ENCODE measurements around the gene KCNE1.

GRCh38 chr21:34543017-34543416, 31.0 kb upstream of the KCNE1 start:
- TF ChIP-seq CTCF (IDR thresholded peaks at IDR 0.05) (no peak), POLR2A (IDR thresholded peaks at IDR 0.05) (no peak), EP300 (IDR thresholded peaks at IDR 0.05) (no peak)

Data from tibial nerve (tissue), 4 donors.